ENCODE data around the gene ICAM4. TPM values are rescaled to one million over a fixed set of nuclear protein-coding genes. Genes with fewer than 3 reads are reported as not detected.

ICAM4 gene
- total and polyA plus RNA-seq, 9 of the 15 experiments (the other 6 are each of a cell fraction or from before 2014, with no cell fraction given): 14.1 to 86.1 (median 29.6) TPM

- H3K9me1 ChIP-seq (ENCODE audit: control insufficient read depth, insufficient read depth, low read length): no peaks in the 10 kb centered on the region
- in situ Hi-C loops (cut with MboI) (loop anchor here (5.0 kb wide), 1 partner anchor 116 kb away; no protein-coding TSS in a partner anchor), intact Hi-C loops (cut with micrococcal nuclease) (loop anchor here (1.0 to 2.0 kb wide), 2 partner anchors 62 to 109 kb away; partner anchors contain the start of genes RAVER1 and TYK2)
- no peaks in the 10 kb centered on the region for H4K20me1 ChIP-seq (replicated peaks; ENCODE audit: control insufficient read depth, insufficient read depth, low read length)
- H3K9ac ChIP-seq (ENCODE audit: insufficient read depth in 1 of 2, low read depth in 2 of 2, low read length in 2 of 2): peak overlapping the region; percentile 73 to 93
- H3K27ac ChIP-seq (ENCODE audit: extremely low read depth, low read depth, low read length): peak overlapping the region; percentile 81; the same call in 2 of the 3 replicates
- ChIA-PET POLR2A (interaction anchor here (0.6 to 3.7 kb wide), 13 partner anchors 7 to 147 kb away, joined by 3 to 74 read pairs (median 6); partner anchors contain the start of genes ICAM4, ICAM5 and TYK2), CTCF (ENCODE audit: low intra/inter-chr PET ratio) (interaction anchor here (0.6 to 3.9 kb wide), 2 partner anchors 117 to 201 kb away, joined by 3 to 77 read pairs; no protein-coding TSS in a partner anchor)
- peaks cover 16 to 33% of the 10 kb centered on the region in 2 experiments; a peak in 4 of 5 replicates for H3K4me1 ChIP-seq (replicated peaks in 1 of 2; ENCODE audit: control insufficient read depth in 2 of 2, insufficient read depth in 2 of 2, low read length in 2 of 2)
- peak overlapping the region; percentile 48 for H3K4me3 ChIP-seq
- no peaks in the 10 kb centered on the region for H3K27me3 ChIP-seq (ENCODE audit: control insufficient read depth in 2 of 2, insufficient read depth in 2 of 2, low read length in 2 of 2)
- DNase-seq (ENCODE audit: extremely low read depth in 1 of 4, low spot score in 3 of 4) (peak in 3 of 4 experiments; percentile 28 to 45 (median 43)), FAIRE-seq (peak; percentile 65), ATAC-seq (peak; percentile 9; the same call in 2 of the 3 replicates)
- H3K4me2 ChIP-seq (ENCODE audit: insufficient read depth, low read length): peak overlapping the region; percentile 76
- H2AFZ ChIP-seq (ENCODE audit: low read depth, low read length): peak overlapping the region; percentile 91
- H3K36me3 ChIP-seq (ENCODE audit: control insufficient read depth, insufficient read depth, low read length): peaks cover 28% of the 10 kb centered on the region; the same call in 2 of the 3 replicates
- TF ChIP-seq CTBP1 (IDR thresholded peaks at IDR 0.05; ENCODE audit: borderline replicate concordance) (no peak), ZBTB7A (IDR thresholded peaks at IDR 0.05; ENCODE audit: borderline replicate concordance, control insufficient read depth, low read depth, low read length) (peak; percentile 35; the same call in 1 of the 2 replicates), TAL1 (IDR thresholded peaks at IDR 0.05) (no peak), NFIC (IDR thresholded peaks at IDR 0.05) (peak; percentile 100), NFIX (CRISPR knock-in tag; IDR thresholded peaks at IDR 0.05; ENCODE audit: low read depth) (peak; percentile 98), ZNF282 (CRISPR knock-in tag; IDR thresholded peaks at IDR 0.05) (0 out of 2 replicates have a peak, but pooled peaks have one; percentile 57), CREM (IDR thresholded peaks at IDR 0.05; ENCODE audit: low read depth) (no peak), SREBF2 (CRISPR knock-in tag; IDR thresholded peaks at IDR 0.05) (no peak), ZNF24 (IDR thresholded peaks at IDR 0.05) (0 out of 2 replicates have a peak, but pooled peaks have one; percentile 9), SMAD3 (CRISPR knock-in tag; conservative IDR thresholded peaks at IDR 0.05) (no peak), HNRNPLL (IDR thresholded peaks at IDR 0.05; ENCODE audit: low read depth, low read length, poor library complexity, severe bottlenecking) (no peak), DIDO1 (tag; IDR thresholded peaks at IDR 0.05; ENCODE audit: low read depth) (no peak), EP300 (IDR thresholded peaks at IDR 0.05; ENCODE audit: low read length) (no peak), RBM17 (IDR thresholded peaks at IDR 0.05; ENCODE audit: borderline replicate concordance, low read depth, low read length) (no peak), PHB2 (IDR thresholded peaks at IDR 0.05; ENCODE audit: low read depth) (no peak), SMAD1 (IDR thresholded peaks at IDR 0.05; ENCODE audit: low read depth, low read length, partially characterized antibody) (peak; percentile 96), TEAD4 (IDR thresholded peaks at IDR 0.05; ENCODE audit: low read length) (no peak), TEAD4 (CRISPR knock-in tag; IDR thresholded peaks at IDR 0.05; ENCODE audit: borderline replicate concordance) (no peak)
- TF ChIP-seq, protein P1, sequence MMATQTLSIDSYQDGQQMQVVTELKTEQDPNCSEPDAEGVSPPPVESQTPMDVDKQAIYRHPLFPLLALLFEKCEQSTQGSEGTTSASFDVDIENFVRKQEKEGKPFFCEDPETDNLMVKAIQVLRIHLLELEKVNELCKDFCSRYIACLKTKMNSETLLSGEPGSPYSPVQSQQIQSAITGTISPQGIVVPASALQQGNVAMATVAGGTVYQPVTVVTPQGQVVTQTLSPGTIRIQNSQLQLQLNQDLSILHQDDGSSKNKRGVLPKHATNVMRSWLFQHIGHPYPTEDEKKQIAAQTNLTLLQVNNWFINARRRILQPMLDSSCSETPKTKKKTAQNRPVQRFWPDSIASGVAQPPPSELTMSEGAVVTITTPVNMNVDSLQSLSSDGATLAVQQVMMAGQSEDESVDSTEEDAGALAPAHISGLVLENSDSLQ (IDR thresholded peaks at IDR 0.05): peak; percentile 70
- TF ChIP-seq, protein P2, sequence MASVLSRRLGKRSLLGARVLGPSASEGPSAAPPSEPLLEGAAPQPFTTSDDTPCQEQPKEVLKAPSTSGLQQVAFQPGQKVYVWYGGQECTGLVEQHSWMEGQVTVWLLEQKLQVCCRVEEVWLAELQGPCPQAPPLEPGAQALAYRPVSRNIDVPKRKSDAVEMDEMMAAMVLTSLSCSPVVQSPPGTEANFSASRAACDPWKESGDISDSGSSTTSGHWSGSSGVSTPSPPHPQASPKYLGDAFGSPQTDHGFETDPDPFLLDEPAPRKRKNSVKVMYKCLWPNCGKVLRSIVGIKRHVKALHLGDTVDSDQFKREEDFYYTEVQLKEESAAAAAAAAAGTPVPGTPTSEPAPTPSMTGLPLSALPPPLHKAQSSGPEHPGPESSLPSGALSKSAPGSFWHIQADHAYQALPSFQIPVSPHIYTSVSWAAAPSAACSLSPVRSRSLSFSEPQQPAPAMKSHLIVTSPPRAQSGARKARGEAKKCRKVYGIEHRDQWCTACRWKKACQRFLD (CRISPR knock-in tag; IDR thresholded peaks at IDR 0.05): no peak; the same call in 1 of the 2 replicates
- TF ChIP-seq, protein P3, sequence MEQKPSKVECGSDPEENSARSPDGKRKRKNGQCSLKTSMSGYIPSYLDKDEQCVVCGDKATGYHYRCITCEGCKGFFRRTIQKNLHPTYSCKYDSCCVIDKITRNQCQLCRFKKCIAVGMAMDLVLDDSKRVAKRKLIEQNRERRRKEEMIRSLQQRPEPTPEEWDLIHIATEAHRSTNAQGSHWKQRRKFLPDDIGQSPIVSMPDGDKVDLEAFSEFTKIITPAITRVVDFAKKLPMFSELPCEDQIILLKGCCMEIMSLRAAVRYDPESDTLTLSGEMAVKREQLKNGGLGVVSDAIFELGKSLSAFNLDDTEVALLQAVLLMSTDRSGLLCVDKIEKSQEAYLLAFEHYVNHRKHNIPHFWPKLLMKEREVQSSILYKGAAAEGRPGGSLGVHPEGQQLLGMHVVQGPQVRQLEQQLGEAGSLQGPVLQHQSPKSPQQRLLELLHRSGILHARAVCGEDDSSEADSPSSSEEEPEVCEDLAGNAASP (IDR thresholded peaks at IDR 0.05): no peak
- TSS peak; percentile 82 for BruUV-seq (replicated peaks)
- peaks cover 30% of the 10 kb centered on the region for H3K79me2 ChIP-seq (ENCODE audit: control insufficient read depth, insufficient read depth, low read length)
- no peaks in the 10 kb centered on the region for H3K9me3 ChIP-seq (replicated peaks; ENCODE audit: control insufficient read depth, insufficient read depth, low read depth, low read length)
- 21% methylated on average over 12 of the region's 12 CpGs for WGBS (ENCODE audit: insufficient coverage, low coverage, missing lambda C conversion rate)
Measured at GRCh38 chr19:10271543-10272086, 15.1 kb upstream of the ICAM4 start.
